HL-60/S4 treated with phorbol 12-myristate 13-acetate at 8.2 ng/mL for 4 days and 3 days (cell line): ENCODE measurements around the gene VEGFA.
"Not testable (repeated sequence)": the region's sequence is repeated elsewhere in the genome, so short reads cannot be mapped to it uniquely, and the experiment has no call there.

Source experiments
- in situ Hi-C: fragments of 300-500 bp; cut with MboI; formaldehyde crosslinking; loops from 2 replicates; pipeline ENCODE4 v1.15.0; 2022; ENCODE audit warnings: low sequenced_read_pairs

Gene VEGFA

DNA sequence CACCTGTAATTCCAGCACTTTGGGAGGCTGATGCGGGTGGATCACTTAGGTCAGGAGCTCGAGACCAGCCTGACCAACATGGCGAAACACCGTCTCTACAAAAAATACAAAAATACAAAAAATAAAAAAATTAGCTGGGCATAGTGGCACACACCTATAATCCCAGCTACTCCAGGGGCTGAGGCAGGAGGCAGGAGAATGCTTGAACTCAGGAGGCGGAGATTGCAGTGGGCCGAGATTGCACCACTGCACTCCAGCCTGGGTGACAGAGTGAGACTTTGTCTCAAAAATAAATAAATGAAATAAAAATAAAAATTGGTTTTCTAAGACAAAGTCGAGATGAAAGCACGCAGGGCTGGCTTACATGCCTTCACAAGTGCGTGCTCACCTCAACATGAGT, 49.0 kb downstream of the VEGFA start:
- in situ Hi-C loops: not testable (repeated sequence)

- in situ Hi-C loops: no loop called here
Observed at GRCh38 chr6:43819958-43820357, 49.9 kb downstream of the VEGFA start.

DNA sequence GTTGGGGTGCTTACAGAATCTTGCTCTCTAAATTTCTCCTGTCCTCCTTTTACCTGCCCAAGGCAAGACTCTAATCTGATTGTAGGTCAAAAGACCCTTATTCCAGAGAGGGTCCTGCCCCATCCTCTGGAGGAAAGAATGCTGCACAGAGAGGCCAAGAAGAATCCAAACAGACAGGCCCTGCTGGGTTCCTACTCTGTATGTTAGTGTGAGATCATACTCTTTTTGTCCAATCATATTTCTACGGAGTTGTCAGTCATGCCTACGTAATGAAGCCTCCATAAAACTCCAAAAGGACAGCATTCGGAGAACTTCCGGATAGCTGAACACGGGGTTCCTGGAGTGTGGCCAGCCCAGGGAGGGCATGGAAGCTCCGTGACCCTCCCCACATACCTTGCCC, 50.5 kb downstream of the VEGFA start:
- in situ Hi-C loops: no loop called here

DNA sequence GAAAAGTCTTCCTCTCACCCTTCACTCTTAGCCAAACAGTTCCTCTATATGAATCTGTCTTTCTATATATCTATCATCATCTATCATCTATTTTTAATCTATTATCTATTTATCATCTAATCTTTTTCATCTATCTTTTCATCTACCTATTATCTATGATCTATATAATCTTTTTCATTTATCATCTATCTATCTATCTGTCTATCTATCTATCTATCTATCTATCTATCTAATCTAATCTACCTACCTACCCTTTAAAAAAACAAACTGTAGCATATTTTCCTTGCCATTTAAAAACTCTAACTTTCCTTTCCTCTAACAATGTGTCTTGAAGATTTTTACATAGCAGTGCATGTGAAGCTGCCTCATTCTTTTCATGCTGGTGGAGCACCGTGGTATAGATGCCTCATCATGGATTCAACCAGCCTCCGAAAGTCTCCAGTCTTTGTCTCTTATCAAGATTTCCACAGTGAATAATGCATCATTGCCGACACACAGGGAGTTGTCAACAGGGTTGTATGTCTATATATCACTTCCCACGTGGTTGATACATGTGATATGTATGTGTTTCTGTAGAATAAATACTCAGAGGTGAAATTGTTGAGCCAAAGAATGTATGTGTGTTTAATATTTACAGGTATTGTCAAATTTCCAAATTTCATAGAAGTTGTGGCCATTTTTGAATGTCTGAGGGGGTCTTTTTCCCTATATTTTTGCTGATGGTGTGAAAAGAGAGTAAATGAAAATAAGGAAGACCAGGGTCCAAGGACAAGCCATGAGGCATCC, 51.3 kb downstream of the VEGFA start:
- in situ Hi-C loops: no loop called here

- in situ Hi-C loops: no loop called here
Observed at GRCh38 chr6:43823390-43823789, 53.4 kb downstream of the VEGFA start.

DNA sequence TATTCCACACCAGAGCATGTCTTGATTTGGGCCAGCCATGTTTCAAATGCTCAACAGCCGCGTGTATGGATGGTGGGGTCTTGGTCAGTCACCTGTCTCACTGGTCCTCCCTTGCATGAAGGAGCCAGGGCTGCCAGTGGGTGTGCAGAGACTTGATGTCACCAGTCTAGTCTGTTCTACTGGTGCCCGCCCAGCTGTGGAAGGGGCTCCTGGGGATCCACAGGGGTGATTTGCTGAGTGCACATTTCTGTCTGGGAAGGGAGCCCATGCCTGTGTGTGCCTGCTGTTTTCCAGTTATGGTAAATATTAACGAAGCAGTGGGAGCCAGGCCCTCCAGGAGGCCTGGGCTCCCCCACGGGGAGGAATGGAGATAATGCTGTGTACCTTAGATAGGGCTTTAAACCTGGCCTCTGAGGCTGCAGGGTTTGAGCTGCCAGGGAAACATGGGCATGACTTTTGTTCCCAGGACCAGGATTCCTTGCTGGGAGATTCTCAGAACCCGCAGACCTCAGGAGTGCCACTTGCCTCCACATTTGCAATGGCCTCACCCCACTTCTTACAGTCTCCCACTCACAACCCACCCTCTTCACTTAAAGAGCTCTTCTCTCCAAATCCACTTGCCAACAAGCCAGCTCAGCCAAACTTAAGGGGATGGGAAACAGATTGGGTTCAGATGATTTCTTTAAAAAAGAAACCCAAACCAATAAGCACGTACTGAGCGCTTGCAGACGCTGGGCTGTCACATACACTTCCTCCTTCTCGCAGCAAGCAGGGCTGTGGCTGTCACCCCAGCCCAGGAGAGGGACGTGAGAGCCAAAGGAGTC, 54.1 kb downstream of the VEGFA start:
- in situ Hi-C loops: no loop called here

GRCh38 chr6:43824703-43825064, 54.7 kb downstream of the VEGFA start:
- in situ Hi-C loops: no loop called here

- in situ Hi-C loops: no loop called here
Observed at GRCh38 chr6:43825187-43826115, 55.4 kb downstream of the VEGFA start.

DNA sequence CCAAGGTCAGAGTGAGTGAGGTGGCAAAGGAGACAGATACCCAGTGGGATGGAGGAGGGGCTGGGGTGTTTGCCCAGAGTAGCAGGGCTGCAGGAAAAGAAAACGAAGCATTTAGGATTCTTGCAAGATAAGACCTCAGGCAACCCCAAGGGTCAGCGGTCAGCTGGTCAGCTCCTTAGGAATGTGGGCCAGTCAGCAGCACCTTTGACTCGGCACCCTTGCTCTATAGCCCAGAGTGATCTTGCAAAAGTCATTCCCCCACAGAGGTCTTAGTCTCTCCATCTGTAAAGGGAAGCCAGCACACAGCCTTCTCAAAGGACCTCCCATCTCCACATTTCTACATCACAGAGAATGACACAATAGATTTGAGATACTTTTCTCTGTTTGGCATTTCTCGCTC, 56.7 kb downstream of the VEGFA start:
- in situ Hi-C loops: no loop called here

DNA sequence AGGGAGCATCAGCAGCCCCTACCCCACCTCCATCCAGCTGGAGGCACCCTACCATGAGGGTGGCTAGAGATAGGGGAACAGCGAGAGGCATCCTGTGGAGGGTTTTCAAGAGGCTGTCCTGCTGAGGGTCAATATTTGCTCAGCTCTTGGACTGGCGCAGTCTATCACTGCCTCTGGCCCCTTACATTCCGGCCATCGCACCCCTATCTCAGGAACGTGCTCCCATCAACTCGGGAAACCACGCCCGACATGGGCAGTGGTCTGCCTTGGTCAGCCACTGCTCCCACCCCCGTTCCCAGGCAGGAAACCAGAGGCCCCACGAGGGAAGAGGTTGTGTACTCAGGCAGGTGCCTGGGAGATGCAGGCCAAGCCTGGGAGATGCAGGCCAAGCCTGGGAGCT, 57.9 kb downstream of the VEGFA start:
- in situ Hi-C loops: no loop called here

GRCh38 chr6:43828711-43829110, 58.7 kb downstream of the VEGFA start:
- in situ Hi-C loops: no loop called here

DNA sequence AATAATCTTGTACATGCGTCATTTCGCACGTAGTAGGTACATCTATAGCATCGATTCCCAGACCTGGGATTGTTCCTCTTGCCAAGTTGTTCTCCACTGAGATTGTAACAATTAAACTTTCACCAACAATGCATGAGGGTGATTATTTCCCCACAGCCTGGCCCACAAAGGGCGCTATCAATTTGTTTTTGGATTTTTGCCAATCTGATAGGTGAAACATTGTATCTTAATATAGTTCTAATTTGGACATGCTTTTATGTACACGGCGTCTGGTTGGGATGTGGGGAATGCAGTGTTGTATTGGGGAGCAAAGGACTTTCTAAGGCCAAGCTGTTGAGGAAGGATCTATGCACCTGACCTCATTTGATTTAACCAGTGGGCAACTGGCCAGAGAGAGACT, 59.5 kb downstream of the VEGFA start:
- in situ Hi-C loops: no loop called here

DNA sequence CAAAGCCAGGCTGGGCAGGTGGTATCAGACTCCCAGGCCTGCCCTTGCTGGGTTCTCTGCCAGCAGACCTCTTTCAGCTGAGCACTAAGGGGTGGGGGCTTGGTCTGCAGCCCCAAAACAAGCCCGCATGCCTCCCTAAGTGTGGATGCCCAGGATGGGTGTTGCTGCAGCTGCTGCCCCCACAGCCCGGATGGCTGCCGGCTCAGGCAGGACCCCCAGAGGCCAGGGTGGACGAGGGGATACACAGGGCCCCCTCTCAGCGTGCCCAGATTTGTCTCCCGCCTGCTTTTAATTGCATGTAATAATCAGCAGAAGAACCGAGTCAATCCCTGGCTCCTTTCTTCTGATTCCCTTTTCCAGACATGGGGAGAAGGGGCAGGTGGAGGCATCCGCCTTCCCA, 60.8 kb downstream of the VEGFA start:
- in situ Hi-C loops: no loop called here

GRCh38 chr6:43831191-43831590, 61.2 kb downstream of the VEGFA start:
- in situ Hi-C loops: no loop called here

GRCh38 chr6:43833223-43833995, 63.4 kb downstream of the VEGFA start:
- in situ Hi-C loops: no loop called here

GRCh38 chr6:43833996-43834390, 64.0 kb downstream of the VEGFA start:
- in situ Hi-C loops: no loop called here

DNA sequence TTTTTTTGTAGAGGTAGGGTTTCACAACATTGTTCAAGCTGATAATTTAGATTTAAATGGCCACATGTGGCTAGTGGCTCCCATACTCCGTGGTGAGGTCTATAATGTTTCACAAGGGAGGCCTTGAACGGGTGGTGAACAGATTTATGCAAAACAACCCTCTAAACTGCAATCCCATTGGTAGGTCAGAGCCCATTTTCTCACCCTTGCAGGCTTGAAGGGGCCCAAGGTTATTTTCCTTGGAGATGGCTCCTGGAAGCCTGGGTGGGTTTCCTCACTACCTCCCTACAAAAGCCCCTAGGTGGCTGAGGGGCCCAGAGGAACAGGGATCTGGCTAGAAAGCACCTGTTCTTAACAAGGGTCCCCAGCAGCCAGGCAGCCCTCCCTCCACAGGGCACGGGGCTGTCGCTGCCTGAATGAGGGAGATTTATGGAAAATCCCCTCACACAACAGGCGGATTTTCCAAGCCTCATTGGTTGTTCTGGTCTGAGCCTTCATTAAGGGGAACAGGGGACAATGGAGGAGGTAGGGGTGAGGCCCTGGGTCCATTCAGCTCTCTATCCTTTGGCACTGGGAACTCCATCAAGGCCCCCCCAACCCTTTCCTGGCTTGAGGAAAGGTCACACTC, 64.6 kb downstream of the VEGFA start:
- in situ Hi-C loops: no loop called here

- in situ Hi-C loops: no loop called here
Observed at GRCh38 chr6:43835872-43836419, 65.9 kb downstream of the VEGFA start.
